GM18867 (cell line): ENCODE measurements around the gene MYO16.
A peak's percentile ranks its signal among the peaks of the same experiment; 100 is the strongest.

Experiments
- ATAC-seq: cut with Tn5 transposase; IDR thresholded peaks from one replicate; pipeline ENCODE4 v1.9.1; 2021; ENCODE audit warnings: mild to moderate bottlenecking, moderate library complexity; ENCODE audit not compliant: unreplicated experiment

Gene MYO16

GRCh38 chr13:109145631-109146030, 516.2 kb downstream of the MYO16 start:
- ATAC-seq = peak; percentile 92

- ATAC-seq = no peak
Measured at GRCh38 chr13:109146393-109146792, 517.0 kb downstream of the MYO16 start.

- peak; percentile 39 for ATAC-seq
Measured at GRCh38 chr13:109146912-109147647, 517.7 kb downstream of the MYO16 start.

GRCh38 chr13:109148243-109148642, 518.8 kb downstream of the MYO16 start:
- no peak for ATAC-seq

- no peak for ATAC-seq
Measured at GRCh38 chr13:109150696-109151095, 521.3 kb downstream of the MYO16 start.

GRCh38 chr13:109151255-109151654, 521.8 kb downstream of the MYO16 start:
- ATAC-seq = no peak

GRCh38 chr13:109151696-109152095, 522.3 kb downstream of the MYO16 start:
- ATAC-seq = no peak

GRCh38 chr13:109152311-109152820, 523.0 kb downstream of the MYO16 start:
- ATAC-seq = no peak

- ATAC-seq = no peak
Measured at GRCh38 chr13:109152941-109153340, 523.5 kb downstream of the MYO16 start.

GRCh38 chr13:109154146-109154545, 524.7 kb downstream of the MYO16 start:
- no peak for ATAC-seq

- no peak for ATAC-seq
Measured at GRCh38 chr13:109154546-109154945, 525.1 kb downstream of the MYO16 start.

- ATAC-seq = no peak
Measured at GRCh38 chr13:109154966-109155761, 525.8 kb downstream of the MYO16 start.

- no peak for ATAC-seq
Measured at GRCh38 chr13:109156181-109156935, 526.9 kb downstream of the MYO16 start.

- ATAC-seq = no peak
Measured at GRCh38 chr13:109157275-109157674, 527.9 kb downstream of the MYO16 start.

GRCh38 chr13:109158383-109158782, 529.0 kb downstream of the MYO16 start:
- no peak for ATAC-seq

- no peak for ATAC-seq
Measured at GRCh38 chr13:109159650-109160309, 530.4 kb downstream of the MYO16 start.

GRCh38 chr13:109160357-109160756, 530.9 kb downstream of the MYO16 start:
- ATAC-seq = peak; percentile 30

GRCh38 chr13:109160887-109161669, 531.7 kb downstream of the MYO16 start:
- ATAC-seq = peak; percentile 39

- peak; percentile 83 for ATAC-seq
Measured at GRCh38 chr13:109162248-109163036, 533.0 kb downstream of the MYO16 start.
